ENCODE measurements around the gene MOAP1. TPM values are rescaled to one million over a fixed set of nuclear protein-coding genes. Genes with fewer than 3 reads are reported as not detected.

MOAP1 gene
- polyA plus RNA-seq, 1 donor from 2014 or later: 224 TPM

DNA sequence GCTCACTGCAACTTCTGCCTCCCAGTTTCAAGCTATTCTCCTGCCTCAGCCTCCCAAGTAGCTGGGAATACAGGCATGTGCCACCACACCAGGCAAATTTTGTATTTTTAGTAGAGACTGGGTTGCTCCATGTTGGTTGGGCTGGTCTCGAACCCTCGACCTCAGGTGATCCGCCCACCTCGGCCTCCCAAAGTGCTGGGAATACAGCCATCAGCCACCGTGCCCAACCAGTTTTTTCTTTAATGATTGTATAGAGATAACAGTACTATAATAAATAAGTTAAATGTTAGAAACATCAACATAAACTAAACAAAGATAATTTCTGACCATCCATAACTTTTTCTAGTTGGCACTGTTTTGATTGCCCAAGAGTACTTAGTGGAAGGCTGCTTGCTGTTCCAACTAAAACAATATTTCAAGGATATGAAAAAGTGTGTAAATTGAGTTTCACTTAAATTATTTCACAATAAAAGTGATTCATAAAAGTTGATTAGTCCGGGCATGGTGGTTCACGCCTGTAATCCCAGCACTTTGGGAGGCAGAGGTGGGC lies 16.5 kb upstream of the MOAP1 start:
- Histone ChIP-seq H3K4me3 (ENCODE audit: low read length) (no peak overlapping the region), H2AFZ (ENCODE audit: low read depth, low read length) (no peak overlapping the region), H3K4me2 (ENCODE audit: low read length) (no peak overlapping the region), H3K36me3 (ENCODE audit: insufficient read depth, low read length) (no peaks in the 10 kb centered on the region), H3K9me2 (ENCODE audit: insufficient read depth, low read length) (no peaks in the 10 kb centered on the region), H3K9ac (ENCODE audit: low read length) (no peak overlapping the region), H3K9me3 (ENCODE audit: low read length) (no peaks in the 10 kb centered on the region), H3K27ac (ENCODE audit: low read length) (no peak overlapping the region), H4K20me1 (ENCODE audit: insufficient read depth) (no peaks in the 10 kb centered on the region), H3K27me3 (ENCODE audit: insufficient read depth, low read depth, low read length) (no peaks in the 10 kb centered on the region), H3K79me2 (replicated peaks; ENCODE audit: insufficient read depth, low read length) (peaks cover 3% of the 10 kb centered on the region), H3F3A (ENCODE audit: insufficient read depth, low read length, poor library complexity, severe bottlenecking) (no peaks in the 10 kb centered on the region)
- TF ChIP-seq TAF1 (IDR thresholded peaks at IDR 0.05; ENCODE audit: low read depth) (no peak), RAD21 (conservative IDR thresholded peaks at IDR 0.05) (no peak), EP300 (conservative IDR thresholded peaks at IDR 0.05; ENCODE audit: poor library complexity, severe bottlenecking) (no peak), MXI1 (conservative IDR thresholded peaks at IDR 0.05; ENCODE audit: poor library complexity, severe bottlenecking) (no peak), POLR2AphosphoS5 (IDR thresholded peaks at IDR 0.05) (no peak), SMC3 (conservative IDR thresholded peaks at IDR 0.05; ENCODE audit: poor library complexity) (no peak), EZH2 (IDR thresholded peaks at IDR 0.05; ENCODE audit: borderline replicate concordance, insufficient read depth, low read length, poor library complexity, severe bottlenecking) (no peak)
- TF ChIP-seq, protein P1, sequence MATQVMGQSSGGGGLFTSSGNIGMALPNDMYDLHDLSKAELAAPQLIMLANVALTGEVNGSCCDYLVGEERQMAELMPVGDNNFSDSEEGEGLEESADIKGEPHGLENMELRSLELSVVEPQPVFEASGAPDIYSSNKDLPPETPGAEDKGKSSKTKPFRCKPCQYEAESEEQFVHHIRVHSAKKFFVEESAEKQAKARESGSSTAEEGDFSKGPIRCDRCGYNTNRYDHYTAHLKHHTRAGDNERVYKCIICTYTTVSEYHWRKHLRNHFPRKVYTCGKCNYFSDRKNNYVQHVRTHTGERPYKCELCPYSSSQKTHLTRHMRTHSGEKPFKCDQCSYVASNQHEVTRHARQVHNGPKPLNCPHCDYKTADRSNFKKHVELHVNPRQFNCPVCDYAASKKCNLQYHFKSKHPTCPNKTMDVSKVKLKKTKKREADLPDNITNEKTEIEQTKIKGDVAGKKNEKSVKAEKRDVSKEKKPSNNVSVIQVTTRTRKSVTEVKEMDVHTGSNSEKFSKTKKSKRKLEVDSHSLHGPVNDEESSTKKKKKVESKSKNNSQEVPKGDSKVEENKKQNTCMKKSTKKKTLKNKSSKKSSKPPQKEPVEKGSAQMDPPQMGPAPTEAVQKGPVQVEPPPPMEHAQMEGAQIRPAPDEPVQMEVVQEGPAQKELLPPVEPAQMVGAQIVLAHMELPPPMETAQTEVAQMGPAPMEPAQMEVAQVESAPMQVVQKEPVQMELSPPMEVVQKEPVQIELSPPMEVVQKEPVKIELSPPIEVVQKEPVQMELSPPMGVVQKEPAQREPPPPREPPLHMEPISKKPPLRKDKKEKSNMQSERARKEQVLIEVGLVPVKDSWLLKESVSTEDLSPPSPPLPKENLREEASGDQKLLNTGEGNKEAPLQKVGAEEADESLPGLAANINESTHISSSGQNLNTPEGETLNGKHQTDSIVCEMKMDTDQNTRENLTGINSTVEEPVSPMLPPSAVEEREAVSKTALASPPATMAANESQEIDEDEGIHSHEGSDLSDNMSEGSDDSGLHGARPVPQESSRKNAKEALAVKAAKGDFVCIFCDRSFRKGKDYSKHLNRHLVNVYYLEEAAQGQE (IDR thresholded peaks at IDR 0.05; ENCODE audit: borderline replicate concordance): no peak
- TF ChIP-seq, protein P2, sequence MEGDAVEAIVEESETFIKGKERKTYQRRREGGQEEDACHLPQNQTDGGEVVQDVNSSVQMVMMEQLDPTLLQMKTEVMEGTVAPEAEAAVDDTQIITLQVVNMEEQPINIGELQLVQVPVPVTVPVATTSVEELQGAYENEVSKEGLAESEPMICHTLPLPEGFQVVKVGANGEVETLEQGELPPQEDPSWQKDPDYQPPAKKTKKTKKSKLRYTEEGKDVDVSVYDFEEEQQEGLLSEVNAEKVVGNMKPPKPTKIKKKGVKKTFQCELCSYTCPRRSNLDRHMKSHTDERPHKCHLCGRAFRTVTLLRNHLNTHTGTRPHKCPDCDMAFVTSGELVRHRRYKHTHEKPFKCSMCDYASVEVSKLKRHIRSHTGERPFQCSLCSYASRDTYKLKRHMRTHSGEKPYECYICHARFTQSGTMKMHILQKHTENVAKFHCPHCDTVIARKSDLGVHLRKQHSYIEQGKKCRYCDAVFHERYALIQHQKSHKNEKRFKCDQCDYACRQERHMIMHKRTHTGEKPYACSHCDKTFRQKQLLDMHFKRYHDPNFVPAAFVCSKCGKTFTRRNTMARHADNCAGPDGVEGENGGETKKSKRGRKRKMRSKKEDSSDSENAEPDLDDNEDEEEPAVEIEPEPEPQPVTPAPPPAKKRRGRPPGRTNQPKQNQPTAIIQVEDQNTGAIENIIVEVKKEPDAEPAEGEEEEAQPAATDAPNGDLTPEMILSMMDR (IDR thresholded peaks at IDR 0.05; ENCODE audit: poor library complexity, severe bottlenecking): no peak

DNA sequence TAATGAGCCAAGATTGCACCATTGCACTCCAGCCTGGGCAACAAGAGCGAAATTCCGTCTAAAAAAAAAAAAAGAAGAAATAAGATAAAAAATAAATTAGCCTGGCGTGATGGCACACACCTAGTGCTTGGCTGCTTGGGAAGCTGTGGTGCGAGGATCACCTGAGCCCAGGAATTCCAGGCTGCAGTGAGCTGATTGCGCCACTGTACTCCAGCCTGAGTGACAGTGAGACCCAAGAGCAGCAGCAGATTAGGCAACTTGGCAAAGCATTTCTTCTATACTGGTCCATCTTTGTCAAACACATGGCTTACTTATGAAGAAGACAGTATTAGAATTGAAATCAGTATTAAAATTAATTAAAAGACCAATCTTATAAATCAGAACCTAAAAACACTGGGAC lies 15.9 kb upstream of the MOAP1 start:
- Histone ChIP-seq H4K20me1 (ENCODE audit: insufficient read depth) (no peaks in the 10 kb centered on the region), H3K4me3 (ENCODE audit: low read length) (no peak overlapping the region), H3F3A (ENCODE audit: insufficient read depth, low read length, poor library complexity, severe bottlenecking) (no peaks in the 10 kb centered on the region), H3K79me2 (replicated peaks; ENCODE audit: insufficient read depth, low read length) (no peaks in the 10 kb centered on the region), H3K27me3 (ENCODE audit: insufficient read depth, low read depth, low read length) (no peaks in the 10 kb centered on the region), H3K4me2 (ENCODE audit: low read length) (no peak overlapping the region), H2AFZ (ENCODE audit: low read depth, low read length) (no peak overlapping the region), H3K9ac (ENCODE audit: low read length) (no peak overlapping the region), H3K36me3 (ENCODE audit: insufficient read depth, low read length) (no peaks in the 10 kb centered on the region), H3K27ac (ENCODE audit: low read length) (no peak overlapping the region), H3K9me3 (ENCODE audit: low read length) (no peaks in the 10 kb centered on the region), H3K9me2 (ENCODE audit: insufficient read depth, low read length) (no peaks in the 10 kb centered on the region)
- TF ChIP-seq POLR2AphosphoS5 (IDR thresholded peaks at IDR 0.05) (no peak), MXI1 (conservative IDR thresholded peaks at IDR 0.05; ENCODE audit: poor library complexity, severe bottlenecking) (no peak), EZH2 (IDR thresholded peaks at IDR 0.05; ENCODE audit: borderline replicate concordance, insufficient read depth, low read length, poor library complexity, severe bottlenecking) (no peak), TAF1 (IDR thresholded peaks at IDR 0.05; ENCODE audit: low read depth) (no peak), SMC3 (conservative IDR thresholded peaks at IDR 0.05; ENCODE audit: poor library complexity) (no peak), RAD21 (conservative IDR thresholded peaks at IDR 0.05) (no peak), EP300 (conservative IDR thresholded peaks at IDR 0.05; ENCODE audit: poor library complexity, severe bottlenecking) (no peak)
- TF ChIP-seq, protein P2 (IDR thresholded peaks at IDR 0.05; ENCODE audit: poor library complexity, severe bottlenecking): no peak
- TF ChIP-seq, protein P1 (IDR thresholded peaks at IDR 0.05; ENCODE audit: borderline replicate concordance): no peak
